Activated naive CD8-positive, alpha-beta T cell treated with anti-CD3 and anti-CD28 coated beads for 36 hours (primary cell): ENCODE results near the gene GPI. TPM values are rescaled to one million over a fixed set of nuclear protein-coding genes. Genes with fewer than 3 reads are reported as not detected.
"Not testable (repeated sequence)": the region's sequence is repeated elsewhere in the genome, so short reads cannot be mapped to it uniquely, and the experiment has no call there.

Experiments used
- DNase-seq: peaks from one replicate; pipeline ENCODE4 v3.0.0; 2021
- H3K27ac Mint-ChIP-seq: one replicate; pipeline ENCODE4 v1.8.0; 2022; ENCODE audit warnings: mild to moderate bottlenecking, moderate library complexity, mixed read lengths
- H3K27me3 Mint-ChIP-seq: one replicate; pipeline ENCODE4 v1.8.0; 2022; ENCODE audit warnings: mild to moderate bottlenecking, mixed read lengths
- H3K36me3 Mint-ChIP-seq: one replicate; pipeline ENCODE4 v1.8.0; 2021; ENCODE audit warnings: mild to moderate bottlenecking, mixed read lengths
- H3K4me1 Mint-ChIP-seq: one replicate; pipeline ENCODE4 v1.8.0; 2021; ENCODE audit warnings: mixed read lengths
- H3K4me3 Mint-ChIP-seq: one replicate; pipeline ENCODE4 v1.8.0; 2022; ENCODE audit warnings: mild to moderate bottlenecking, moderate library complexity, mixed read lengths
- H3K9me3 Mint-ChIP-seq: one replicate; pipeline ENCODE4 v1.8.0; 2022; ENCODE audit warnings: mixed read lengths
- total RNA-seq, 2 experiments: library from RNA; stranded (reverse); gene quantifications; one replicate each; pipeline ENCODE4 v1.2.3, GENCODE V29; 2021

The GPI gene
- total RNA-seq, 2 experiments from 2014 or later: 698 to 708 TPM

DNA sequence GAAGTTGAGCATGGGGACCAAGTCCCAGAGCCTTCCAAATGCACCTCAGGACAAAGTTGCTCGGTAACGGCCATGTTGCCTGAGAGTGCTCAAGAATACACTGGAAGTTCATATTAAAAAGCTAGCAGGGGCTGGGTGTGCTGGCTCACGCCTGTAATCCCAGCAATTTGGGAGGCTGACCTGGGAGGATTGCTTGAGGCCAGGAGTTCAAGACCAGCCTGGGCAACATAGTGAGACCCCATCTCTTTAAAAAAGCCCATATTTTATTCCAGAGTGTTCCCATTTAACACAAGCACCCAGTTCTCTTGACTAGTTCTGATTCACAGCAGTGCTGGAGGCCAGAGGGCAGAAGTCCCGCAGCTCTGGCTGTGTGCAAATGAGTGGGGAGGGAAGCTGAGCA lies 8.1 kb upstream of the GPI start:
- Mint-ChIP-seq H3K27me3 (no peaks in the 10 kb centered on the region), H3K4me3 (no peak overlapping the region), H3K27ac (no peak overlapping the region), H3K4me1 (peaks cover 27% of the 10 kb centered on the region), H3K36me3 (peaks cover 5% of the 10 kb centered on the region), H3K9me3 (no peaks in the 10 kb centered on the region)
- no peak for DNase-seq

DNA sequence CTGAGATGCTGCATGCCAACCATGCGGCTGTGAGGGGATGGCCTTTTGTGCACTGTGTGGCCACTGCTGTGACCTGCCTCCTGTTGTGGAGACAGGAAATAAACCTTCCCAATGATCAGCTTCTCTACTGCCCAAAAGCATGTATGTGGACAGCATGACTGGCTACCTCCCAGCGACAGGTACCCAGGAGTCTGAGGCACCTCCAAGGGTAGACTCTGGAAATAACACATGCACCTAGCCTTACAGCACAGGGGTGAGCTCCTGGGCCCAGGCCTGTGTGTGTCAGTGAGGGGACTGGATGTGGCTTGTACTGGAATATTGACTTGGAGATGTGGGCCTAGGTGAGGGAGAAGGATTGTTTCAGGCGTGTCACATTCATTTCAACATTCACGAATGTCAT lies 7.6 kb upstream of the GPI start:
- H3K36me3 Mint-ChIP-seq: peaks cover 4% of the 10 kb centered on the region
- peak overlapping the region; percentile 19 for H3K4me3 Mint-ChIP-seq
- H3K27me3 Mint-ChIP-seq: no peaks in the 10 kb centered on the region
- H3K27ac Mint-ChIP-seq: no peak overlapping the region
- DNase-seq: no peak
- no peaks in the 10 kb centered on the region for H3K9me3 Mint-ChIP-seq
- peaks cover 27% of the 10 kb centered on the region for H3K4me1 Mint-ChIP-seq

DNA sequence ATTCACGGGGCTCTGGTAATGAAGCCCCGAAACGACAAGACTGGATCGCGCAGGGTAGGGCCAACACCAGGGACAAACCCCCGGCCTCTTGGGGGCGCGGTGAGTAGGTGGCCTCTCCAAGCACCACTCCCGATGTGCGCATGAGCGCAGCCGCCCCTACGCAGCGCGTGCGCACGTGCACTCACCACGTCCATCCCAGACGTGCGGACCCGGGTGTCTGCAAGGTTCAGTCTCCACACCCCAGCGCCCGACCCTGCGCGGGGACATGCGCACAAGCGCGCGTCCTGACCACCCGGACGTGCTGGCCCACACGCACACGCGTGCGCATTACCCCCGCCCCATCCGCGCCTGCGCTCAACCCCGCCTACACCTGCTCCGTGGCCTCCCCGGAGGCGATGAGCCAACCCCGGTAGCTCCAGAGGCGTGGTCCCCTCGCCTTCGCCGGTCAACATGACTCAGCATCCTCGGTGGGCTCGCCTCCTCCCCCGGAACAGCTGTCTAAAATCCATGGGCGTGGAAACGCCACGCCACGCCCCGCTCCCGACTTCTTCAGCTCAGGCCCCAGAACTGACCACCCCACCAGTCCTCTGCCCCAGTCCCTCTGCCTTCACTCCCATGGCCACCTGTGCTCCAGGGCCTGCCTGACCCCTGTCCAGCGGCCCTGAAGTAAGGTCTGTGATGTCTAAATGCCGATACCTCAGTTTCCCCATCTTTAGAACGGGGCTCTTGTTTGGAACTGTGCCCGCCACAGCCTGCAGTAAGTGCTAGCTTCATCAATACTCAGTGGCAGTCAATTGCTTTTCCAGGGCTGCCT lies 5.6 kb upstream of the GPI start:
- Mint-ChIP-seq H3K4me3 (peak overlapping the region; percentile 80), H3K36me3 (peaks cover 4% of the 10 kb centered on the region), H3K27ac (peak overlapping the region; percentile 86), H3K27me3 (no peaks in the 10 kb centered on the region), H3K9me3 (no peaks in the 10 kb centered on the region), H3K4me1 (peaks cover 36% of the 10 kb centered on the region)
- DNase-seq: peak; percentile 99

DNA sequence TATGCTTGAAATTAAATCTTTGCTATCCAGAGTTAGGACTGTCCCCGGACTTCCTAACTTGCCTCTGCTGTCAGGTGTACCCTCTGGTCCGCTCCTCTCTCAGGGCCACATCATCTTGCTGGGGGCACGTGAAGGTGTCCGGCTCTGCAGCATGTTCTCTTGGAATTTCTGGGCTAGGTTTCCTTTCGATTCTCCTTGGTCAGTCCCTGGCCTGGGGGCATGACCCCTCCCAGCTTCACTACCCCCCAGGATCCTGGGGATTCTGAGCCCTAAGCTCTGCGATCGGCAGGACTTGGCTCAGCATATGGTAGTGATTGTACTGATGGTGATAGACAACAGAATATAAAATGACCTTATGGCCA lies 5.1 kb upstream of the GPI start:
- H3K4me3 Mint-ChIP-seq: peak overlapping the region; percentile 80
- peaks cover 41% of the 10 kb centered on the region for H3K4me1 Mint-ChIP-seq
- no peaks in the 10 kb centered on the region for H3K9me3 Mint-ChIP-seq
- no peaks in the 10 kb centered on the region for H3K27me3 Mint-ChIP-seq
- DNase-seq: no peak
- H3K36me3 Mint-ChIP-seq: peaks cover 8% of the 10 kb centered on the region
- H3K27ac Mint-ChIP-seq: peak overlapping the region; percentile 86

DNA sequence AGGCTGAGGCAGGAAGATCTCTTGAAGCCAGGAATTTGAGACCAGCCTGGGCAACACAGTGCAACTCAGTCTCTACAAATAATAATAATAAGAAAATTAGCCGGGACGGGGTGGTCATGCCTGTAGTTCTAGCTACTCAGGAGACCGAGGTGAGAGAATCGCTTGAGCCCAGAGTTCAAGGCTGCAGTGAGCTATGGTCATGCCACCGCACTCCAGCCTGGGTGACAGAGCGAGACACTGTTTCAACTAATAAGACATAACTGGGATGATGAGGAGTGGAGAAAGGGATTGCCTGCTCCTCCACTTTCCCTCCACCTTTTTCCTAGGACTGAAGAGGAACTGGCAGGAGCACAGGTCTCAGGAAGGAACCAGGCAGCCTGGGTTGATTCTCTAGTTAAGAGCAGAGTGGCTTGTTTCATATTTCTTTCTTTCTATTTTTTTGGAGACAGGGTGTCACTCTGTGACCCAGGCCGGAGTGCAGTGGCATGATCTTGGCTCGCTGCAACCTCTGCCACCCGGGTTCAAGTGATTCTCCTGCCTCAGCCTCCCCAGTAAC lies 4.6 kb upstream of the GPI start:
- peaks cover 41% of the 10 kb centered on the region for H3K4me1 Mint-ChIP-seq
- H3K27me3 Mint-ChIP-seq: no peaks in the 10 kb centered on the region
- peaks cover 9% of the 10 kb centered on the region for H3K36me3 Mint-ChIP-seq
- H3K27ac Mint-ChIP-seq: peak overlapping the region; percentile 86
- H3K4me3 Mint-ChIP-seq: peak overlapping the region; percentile 80
- no peak for DNase-seq
- H3K9me3 Mint-ChIP-seq: no peaks in the 10 kb centered on the region

DNA sequence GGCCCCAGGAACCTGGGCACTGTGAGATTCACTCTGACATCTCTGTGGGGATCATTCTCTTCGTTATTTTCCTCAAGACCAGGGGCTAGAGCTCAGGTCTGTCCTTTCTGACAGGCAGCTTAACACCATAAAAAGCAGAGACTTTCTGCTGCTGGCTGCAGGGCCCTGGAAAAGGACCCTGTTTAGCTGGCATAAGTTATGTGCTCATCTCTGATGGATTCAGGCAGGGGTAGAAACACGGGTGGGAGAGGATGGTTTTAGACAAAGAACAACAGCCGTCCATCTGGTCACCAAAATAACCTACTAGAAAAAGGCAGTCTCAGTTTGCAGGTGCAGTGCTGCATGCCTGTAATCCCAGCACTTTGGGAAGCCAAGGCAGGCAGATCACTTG lies 2.3 kb upstream of the GPI start:
- no peak overlapping the region for H3K4me3 Mint-ChIP-seq
- H3K36me3 Mint-ChIP-seq: peaks cover 31% of the 10 kb centered on the region
- DNase-seq: no peak
- H3K27me3 Mint-ChIP-seq: no peaks in the 10 kb centered on the region
- H3K4me1 Mint-ChIP-seq: peaks cover 50% of the 10 kb centered on the region
- no peak overlapping the region for H3K27ac Mint-ChIP-seq
- H3K9me3 Mint-ChIP-seq: no peaks in the 10 kb centered on the region

DNA sequence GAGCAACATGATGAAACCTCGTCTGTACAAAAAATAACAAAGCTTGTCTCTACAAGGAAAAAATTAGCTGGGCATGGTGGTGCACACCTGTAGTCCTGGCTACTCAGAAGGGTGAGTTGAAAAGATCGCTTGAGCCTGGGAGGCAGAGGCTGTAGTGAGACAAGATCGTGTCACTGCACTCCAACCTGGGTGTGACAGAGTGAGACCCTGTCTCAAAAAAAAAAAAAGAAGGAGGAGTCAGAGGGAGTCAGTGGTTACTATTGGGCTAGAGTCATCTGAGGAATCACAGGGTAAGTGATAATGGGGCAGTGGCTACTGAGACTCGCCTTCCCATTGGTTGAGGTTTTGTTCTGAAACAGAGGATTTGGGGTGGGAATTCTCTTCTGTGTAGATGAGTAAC lies 1.9 kb upstream of the GPI start:
- Mint-ChIP-seq H3K4me3 (no peak overlapping the region), H3K27ac (peak overlapping the region; percentile 51), H3K27me3 (no peaks in the 10 kb centered on the region), H3K36me3 (peaks cover 35% of the 10 kb centered on the region), H3K9me3 (no peaks in the 10 kb centered on the region), H3K4me1 (peaks cover 48% of the 10 kb centered on the region)
- DNase-seq: no peak

DNA sequence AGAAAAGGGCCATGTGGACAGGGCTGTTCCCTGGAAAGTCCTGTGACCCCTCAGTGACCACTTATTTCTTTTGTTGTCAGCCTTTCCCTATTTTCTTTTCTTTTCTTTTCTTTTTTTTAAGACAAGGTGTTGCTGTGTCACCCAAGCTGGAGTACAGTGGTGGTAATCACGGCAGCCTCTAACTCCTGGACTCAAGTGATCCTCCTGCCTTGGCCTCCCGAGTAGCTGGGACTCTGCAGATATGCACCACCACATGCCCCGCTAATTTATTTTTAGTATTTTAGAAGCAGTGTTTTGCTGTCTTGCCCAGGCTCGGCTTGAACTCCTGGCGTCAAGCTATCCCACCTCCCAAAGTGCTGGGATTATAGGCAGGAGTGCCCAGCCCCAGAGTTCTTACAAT lies 1.1 kb upstream of the GPI start:
- no peak for DNase-seq
- Mint-ChIP-seq H3K27ac (no peak overlapping the region), H3K27me3 (no peaks in the 10 kb centered on the region), H3K36me3 (peaks cover 34% of the 10 kb centered on the region), H3K9me3 (no peaks in the 10 kb centered on the region), H3K4me3 (peak overlapping the region; percentile 86), H3K4me1 (peaks cover 42% of the 10 kb centered on the region)

DNA sequence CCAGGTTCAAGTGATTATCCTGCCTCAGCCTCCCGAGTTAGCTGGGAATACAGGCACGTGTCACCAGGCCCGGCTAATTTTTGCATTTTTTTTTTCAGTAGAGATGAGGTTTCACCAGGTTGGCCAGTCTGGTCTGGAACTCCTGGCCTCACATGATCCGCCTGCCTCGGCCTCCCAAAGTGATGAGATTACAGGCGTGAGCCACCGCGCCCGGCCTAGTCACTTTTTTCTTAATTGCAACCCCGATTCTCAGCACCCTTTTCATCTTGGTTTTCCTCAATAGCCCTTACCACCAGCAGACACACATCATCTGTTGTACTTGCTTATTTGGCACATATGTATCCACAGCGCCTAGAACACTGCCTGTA lies 550 bp upstream of the GPI start:
- H3K27ac Mint-ChIP-seq: peak overlapping the region; percentile 88
- H3K4me1 Mint-ChIP-seq: peaks cover 41% of the 10 kb centered on the region
- H3K36me3 Mint-ChIP-seq: peaks cover 37% of the 10 kb centered on the region
- H3K4me3 Mint-ChIP-seq: peak overlapping the region; percentile 86
- no peaks in the 10 kb centered on the region for H3K9me3 Mint-ChIP-seq
- H3K27me3 Mint-ChIP-seq: no peaks in the 10 kb centered on the region
- DNase-seq: no peak

DNA sequence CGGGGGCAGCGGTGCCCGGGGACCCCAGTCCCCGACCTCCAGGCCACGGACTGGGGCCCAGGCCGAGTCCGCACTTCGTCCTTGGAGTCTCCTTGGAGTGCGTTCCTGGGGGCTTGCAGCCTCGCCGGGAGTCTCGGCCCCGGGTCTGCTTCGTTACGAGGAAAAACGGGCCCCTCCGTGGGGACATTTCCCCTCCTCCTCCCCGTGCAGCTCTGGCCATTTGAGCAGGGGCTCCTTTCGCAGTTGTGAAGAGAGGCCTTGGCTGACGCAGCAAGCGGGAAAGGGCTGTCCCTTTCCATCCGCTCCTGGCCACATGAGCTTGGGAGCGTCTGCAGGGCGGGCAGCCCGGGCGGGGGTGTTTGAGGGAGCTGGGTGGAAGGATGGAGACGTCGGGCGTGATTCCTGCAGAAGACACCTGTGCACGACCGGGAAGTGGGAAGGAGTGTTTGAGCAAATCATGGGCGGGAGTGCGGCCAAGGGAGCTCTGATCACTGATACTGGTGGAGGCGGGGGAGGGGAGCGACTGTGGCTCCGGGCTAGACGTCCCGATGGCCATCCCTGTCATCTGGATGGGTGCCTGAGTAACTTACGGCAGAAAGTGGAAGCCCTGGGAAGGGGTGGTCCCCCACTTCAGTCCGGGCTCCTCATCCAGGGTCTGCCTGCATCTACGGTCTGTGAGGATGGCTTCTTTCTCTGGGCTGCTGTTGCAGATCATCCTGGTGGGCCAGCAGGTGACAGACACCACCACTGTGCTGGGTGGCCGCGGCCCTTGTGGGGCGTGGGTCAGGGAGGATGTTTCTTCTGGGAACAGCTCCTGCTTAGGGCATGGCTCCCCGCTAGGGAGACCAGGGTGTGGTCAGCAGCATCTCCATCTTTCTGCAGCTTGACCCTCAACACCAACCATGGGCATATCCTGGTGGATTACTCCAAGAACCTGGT lies 736 bp downstream of the GPI start:
- no peaks in the 10 kb centered on the region for H3K9me3 Mint-ChIP-seq
- no peaks in the 10 kb centered on the region for H3K27me3 Mint-ChIP-seq
- DNase-seq: no peak
- peak overlapping the region; percentile 89 for H3K4me3 Mint-ChIP-seq
- peaks cover 39% of the 10 kb centered on the region for H3K4me1 Mint-ChIP-seq
- peaks cover 49% of the 10 kb centered on the region for H3K36me3 Mint-ChIP-seq
- H3K27ac Mint-ChIP-seq: peak overlapping the region; percentile 71

DNA sequence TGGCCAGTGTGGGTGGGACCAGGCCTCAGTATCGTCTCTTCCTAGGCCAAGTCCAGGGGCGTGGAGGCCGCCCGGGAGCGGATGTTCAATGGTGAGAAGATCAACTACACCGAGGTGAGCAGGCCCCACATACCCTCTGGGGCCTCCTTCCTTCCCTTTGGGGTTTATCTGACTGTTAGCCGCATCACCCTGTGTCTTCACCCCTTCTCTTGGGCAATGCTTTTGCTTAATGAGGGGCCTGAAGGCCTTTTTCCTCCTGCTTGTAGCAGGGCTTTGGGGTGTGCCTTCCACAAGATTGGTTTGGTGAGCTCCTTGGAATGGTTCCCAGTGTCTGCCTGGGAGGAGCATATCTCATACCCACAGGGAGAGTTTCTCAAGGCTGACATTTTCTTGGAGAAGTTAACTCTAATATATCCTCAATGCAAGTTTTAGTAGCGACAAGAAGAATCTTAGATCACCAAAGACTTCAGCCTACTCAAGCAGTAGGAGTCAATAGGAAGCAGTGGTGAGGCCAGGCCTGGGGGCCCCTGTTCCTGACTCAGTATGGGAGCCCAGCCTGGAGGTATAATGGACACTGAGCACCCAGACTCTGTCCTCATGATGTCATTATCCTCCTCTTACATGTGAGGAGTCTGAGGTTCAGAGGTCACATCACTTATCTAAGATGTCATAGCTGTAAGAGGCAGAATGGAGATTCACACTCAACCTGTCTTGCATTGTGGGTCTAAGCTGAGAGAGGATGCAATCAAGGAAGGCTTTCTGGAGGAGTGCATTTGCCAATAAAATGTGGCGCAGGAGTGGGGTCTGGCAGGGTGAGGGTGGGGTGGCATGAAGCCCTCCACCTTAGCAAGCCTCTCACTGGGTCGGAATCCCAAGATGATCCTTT lies 2.0 kb downstream of the GPI start:
- Mint-ChIP-seq H3K36me3 (peaks cover 57% of the 10 kb centered on the region), H3K27ac (peak overlapping the region; percentile 71), H3K9me3 (no peaks in the 10 kb centered on the region), H3K4me1 (peaks cover 47% of the 10 kb centered on the region), H3K27me3 (no peaks in the 10 kb centered on the region), H3K4me3 (peak overlapping the region; percentile 89)
- no peak for DNase-seq

DNA sequence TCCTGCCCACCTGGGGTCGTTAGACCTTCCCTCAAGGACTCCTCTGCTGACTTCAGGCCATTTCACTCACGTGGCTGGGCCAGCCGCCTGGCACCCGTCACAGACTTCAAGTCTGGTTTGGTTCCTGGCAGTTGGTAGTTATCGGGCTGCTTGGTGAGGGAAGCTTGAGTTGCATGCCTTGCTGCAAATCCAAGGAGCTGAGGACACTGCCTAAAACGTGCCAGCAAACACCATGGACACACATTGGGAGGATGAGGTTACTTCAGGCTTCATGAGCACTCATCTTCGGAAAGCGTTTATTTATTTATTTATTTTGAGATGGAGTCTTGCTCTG lies 2.6 kb downstream of the GPI start:
- Mint-ChIP-seq H3K36me3 (peaks cover 57% of the 10 kb centered on the region), H3K4me3 (peak overlapping the region; percentile 89), H3K9me3 (no peaks in the 10 kb centered on the region), H3K27ac (no peak overlapping the region), H3K4me1 (peaks cover 47% of the 10 kb centered on the region), H3K27me3 (no peaks in the 10 kb centered on the region)
- DNase-seq: no peak

DNA sequence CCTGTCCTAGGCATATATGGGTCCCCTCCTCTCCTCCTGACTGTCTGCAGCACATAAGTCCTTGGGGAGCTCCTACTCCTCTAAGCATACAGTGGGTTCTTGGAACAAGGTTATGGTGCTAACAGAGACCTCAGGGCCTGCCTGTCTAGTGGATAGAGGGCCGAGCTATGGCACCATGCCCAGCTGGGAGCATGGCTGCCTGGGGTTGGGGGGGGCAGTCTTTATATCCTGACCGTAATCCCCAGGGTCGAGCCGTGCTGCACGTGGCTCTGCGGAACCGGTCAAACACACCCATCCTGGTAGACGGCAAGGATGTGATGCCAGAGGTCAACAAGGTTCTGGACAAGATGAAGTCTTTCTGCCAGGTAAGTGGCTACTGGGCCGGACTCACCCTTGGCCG lies 3.3 kb downstream of the GPI start:
- Mint-ChIP-seq H3K4me1 (peaks cover 41% of the 10 kb centered on the region), H3K27ac (peak overlapping the region; percentile 45), H3K36me3 (peaks cover 57% of the 10 kb centered on the region), H3K9me3 (no peaks in the 10 kb centered on the region), H3K4me3 (peak overlapping the region; percentile 48), H3K27me3 (no peaks in the 10 kb centered on the region)
- no peak for DNase-seq

DNA sequence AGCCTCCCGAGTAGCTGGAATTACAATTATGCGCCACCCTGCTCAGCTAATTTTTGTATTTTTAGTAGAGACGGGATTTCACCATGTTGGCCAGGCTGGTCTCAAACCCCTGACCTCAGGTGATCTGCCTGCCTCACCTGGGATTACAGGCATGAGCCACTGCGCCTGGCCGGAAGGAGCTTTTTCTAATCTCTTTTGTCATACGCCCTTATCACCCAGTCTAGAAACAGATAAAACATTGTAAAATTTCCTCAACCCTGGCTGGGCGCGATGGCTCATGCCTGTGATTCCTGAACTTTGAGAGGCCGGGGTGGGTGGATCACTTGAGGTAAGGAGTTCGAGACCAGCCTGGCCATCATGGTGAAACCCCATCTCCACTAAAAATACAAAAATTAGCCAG lies 4.2 kb downstream of the GPI start:
- not testable (repeated sequence) for H3K27ac Mint-ChIP-seq, H3K27me3 Mint-ChIP-seq
- peaks cover 43% of the 10 kb centered on the region for H3K4me1 Mint-ChIP-seq

DNA sequence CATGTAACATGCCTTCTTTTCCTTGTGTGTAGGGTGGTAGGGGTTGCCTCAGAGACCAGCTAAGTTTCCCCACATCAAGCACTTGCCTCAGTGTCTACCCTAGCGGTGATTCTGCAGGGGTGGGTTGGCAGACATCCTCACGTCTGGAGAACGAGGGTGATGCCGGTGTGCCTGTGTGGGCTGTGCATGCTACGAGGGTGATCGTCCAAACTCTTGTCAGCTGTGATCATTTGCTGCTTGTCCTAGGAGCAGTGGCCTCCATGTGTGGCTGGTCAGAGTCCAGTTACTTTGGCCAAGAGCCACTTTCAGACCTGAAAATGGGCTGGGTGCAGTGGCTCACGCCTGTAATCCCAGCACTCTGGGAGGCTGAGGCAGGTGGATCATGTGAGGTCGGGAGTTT lies 5.1 kb downstream of the GPI start:
- Mint-ChIP-seq H3K36me3 (peaks cover 61% of the 10 kb centered on the region), H3K4me3 (no peak overlapping the region), H3K9me3 (no peaks in the 10 kb centered on the region), H3K4me1 (peaks cover 37% of the 10 kb centered on the region), H3K27me3 (no peaks in the 10 kb centered on the region), H3K27ac (no peak overlapping the region)
- DNase-seq: no peak

More for the DNA sequence above, 4.2 kb downstream of the GPI start:
- not testable (repeated sequence) for H3K4me3 Mint-ChIP-seq, DNase-seq, H3K9me3 Mint-ChIP-seq
- H3K36me3 Mint-ChIP-seq: peaks cover 61% of the 10 kb centered on the region
